HUDEP-2 (cell line): Measurements from ENCODE around the gene CLTB.

Experiments used
- DNase-seq, 76 experiments: peaks; one replicate each; lab custom pipeline; 2025; ENCODE audit not compliant: unreplicated experiment in 76 of 76; lab: John Stamatoyannopoulos, UW

The CLTB gene

DNA sequence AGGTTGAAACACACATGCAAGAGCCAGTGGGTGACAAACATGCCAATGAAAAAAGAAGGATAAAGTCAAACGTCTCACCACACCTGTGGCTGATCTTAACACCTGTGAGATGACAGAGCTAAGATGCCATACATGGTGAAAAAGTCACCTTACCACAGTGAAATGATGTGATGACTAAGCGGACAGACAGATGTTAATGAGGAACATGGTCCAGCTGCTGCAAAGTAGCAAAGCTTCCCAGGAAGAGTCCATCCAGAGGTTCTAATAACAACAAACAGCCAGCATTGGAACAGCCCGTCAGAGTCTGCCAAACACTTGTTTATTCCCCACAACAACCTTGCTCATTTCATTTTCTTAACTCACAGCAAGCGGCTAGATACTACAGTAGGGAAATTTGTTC, 56.7 kb downstream of the CLTB start:
- no peak for DNase-seq

DNA sequence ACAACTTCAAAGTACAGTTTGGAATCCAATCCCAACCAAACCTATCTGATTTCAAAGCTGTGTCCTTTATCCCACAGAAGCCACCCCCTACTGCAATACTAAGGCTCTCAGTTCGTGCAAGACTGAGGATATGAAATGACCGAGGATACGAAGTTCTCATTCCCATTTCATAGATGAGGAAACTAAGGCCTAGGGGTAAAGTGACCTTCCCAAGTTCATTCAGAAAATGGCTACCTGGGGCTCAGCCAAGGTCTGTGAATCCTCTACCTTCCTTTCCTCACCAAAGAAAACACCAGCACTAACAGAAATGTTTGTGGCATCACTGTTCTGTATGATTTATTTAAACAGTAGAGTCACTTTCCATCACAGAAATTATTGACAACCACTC, 60.2 kb downstream of the CLTB start:
- DNase-seq = no peak

DNA sequence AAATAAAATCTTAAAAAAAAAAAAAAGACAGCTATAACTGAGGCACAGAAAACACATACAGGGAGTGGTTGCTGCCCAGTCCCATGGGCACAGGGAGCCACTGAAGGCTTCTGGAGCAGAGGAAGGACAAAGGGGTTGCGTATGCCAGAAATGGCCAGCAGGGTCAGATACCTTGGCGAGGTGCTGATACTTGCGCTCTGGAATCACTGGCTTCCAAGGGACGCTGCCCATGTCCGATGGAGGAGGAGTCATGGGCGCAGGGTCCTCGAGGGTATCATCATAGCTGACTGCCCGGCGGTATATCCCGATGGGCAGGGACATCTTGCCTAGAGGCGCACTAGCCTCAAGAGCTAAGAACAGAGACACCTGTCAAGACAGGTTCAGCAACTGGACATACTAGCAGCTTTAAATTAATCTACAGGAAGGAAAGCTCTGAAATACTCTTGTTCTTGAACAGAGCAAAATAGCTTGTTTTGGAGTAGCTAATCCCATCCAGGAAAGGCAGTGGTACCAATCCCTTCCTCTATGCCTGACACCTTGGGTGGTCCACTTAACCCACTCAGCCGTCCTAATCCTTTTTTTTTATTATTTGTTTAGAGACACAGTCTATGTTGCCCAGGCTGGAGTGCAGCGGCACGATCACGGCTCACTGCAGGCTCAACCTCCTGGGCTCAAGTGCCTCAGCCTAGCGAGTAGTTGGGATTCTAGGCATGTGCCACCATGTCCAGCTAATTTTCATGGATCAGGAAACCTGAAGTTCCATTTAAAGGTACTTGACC, 60.8 kb downstream of the CLTB start:
- no peak for DNase-seq

DNA sequence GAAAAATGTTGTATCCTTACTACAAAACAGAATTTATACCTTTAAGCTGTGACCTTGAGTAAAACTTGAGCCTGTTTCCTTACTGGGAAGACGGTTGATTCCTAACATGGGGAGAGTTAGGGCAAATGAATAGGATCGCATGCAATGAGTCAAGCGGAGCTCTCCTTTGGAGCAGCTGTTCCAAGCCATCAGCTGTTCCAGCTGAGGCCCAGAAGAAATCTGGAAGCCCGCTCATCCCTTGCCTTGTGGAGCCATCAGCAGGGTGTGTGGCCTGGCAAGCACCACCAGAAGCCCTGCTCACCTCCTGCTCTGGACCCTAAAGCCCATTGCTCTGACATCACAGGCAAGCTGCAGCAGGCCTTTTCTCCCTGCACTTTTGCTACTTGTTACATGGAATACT, 62.8 kb downstream of the CLTB start:
- no peak for DNase-seq

DNA sequence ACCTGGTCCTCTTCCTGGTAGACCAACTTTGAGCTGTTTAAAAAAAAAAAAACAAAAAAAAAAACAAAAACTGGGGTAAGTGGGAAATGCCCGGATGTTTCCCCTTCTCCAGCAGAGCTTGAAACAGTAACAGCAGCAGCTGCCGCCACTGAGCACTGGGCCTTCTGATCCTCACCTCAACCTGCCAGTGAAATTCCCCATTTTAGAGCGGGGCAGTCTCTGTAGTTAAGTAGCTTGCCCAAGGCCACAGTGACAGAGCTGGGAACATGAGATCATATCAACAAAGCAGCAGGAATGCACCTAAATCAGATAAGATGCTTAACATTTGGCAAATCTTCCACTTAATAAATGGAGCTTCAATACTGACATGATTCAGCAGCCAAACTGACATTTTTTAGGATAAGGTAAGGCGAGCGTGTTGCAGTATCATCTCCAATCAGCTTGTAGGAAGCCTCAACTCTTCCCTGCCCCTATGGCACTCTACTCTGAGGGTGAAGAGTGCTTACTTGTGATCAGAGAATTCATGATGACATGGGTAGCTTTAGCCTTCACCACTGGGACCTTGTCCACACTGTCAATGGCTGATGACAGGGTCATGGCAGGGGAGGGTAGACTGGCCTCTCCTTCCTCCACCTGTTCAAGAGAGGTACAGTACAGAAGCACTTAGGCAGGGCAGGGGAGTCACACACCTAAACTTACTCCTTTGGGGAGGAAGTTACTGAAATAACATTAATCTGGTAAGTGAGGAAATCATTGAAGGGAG, 64.0 kb downstream of the CLTB start:
- no peak for DNase-seq

DNA sequence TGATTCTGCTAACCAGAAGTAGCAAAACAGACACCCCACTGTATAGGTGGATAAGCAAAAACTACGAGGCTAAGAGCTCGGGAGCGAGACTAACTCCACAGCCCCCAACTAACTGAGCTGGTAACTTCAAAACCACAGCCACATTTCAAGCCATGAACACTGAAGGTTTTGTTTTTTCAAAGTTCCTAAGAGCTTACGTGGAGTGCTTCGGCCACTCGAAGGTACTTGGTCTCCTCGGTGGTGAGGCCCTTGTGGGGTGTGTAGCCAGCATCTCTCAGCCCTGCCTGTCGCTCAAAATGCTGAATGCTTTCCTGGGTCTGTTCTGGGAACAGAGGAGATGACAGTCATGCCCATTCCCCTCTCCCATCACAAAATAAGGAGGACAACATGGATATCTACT, 65.9 kb downstream of the CLTB start:
- no peak for DNase-seq

DNA sequence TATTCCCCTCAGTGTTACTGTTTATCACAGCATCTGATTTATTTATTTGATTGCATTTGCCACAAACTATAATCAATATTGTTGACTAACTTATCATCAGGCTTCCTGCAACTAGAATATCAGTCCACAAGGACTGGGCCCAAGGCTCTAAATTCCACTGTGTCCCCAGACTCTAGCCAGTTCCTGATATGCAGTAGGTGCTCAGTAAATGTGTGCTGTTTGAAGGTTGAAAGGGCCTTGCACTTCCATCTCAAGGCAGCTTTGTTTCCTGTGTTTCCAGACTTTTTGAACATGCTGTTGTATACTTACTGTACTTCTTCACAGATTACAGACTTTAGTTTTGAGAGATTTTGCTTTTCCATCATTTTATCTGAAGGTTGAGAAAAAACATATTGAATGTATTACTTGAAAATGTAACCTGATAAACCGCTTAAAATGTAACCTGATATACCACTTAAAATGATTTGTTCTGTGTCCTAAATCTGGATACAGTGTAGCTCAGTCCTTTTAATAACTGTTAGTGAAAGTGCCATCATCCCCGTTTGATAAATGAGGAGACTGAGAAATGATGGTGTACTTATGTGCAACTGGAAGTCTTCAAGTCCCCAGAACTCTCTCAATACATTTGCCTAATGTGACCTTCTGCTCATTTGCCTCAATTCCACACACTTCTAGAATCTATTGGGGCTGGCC, 73.4 kb downstream of the CLTB start:
- no peak for DNase-seq
